HK-2 (cell line): ENCODE results near the gene CD300LF.

ENCODE experiments used
- DNase-seq: peaks from one replicate; pipeline ENCODE4 v3.0.0-alpha.2; 2018; ENCODE audit not compliant: unreplicated experiment

Gene CD300LF

GRCh38 chr17:74687886-74688285 lies 24.8 kb downstream of the CD300LF start:
- no peak for DNase-seq

GRCh38 chr17:74686761-74687160 lies 26.0 kb downstream of the CD300LF start:
- no peak for DNase-seq

- DNase-seq: no peak
Measured at GRCh38 chr17:74682471-74683190, 30.1 kb downstream of the CD300LF start.

GRCh38 chr17:74682028-74682427 lies 30.7 kb downstream of the CD300LF start:
- DNase-seq: no peak

- DNase-seq: no peak
Measured at GRCh38 chr17:74680941-74681340, 31.8 kb downstream of the CD300LF start.

- no peak for DNase-seq
Measured at GRCh38 chr17:74680213-74680612, 32.5 kb downstream of the CD300LF start.

GRCh38 chr17:74679374-74679773 lies 33.3 kb downstream of the CD300LF start:
- no peak for DNase-seq

- no peak for DNase-seq
Measured at GRCh38 chr17:74678541-74678940, 34.2 kb downstream of the CD300LF start.

GRCh38 chr17:74677558-74678466 lies 34.9 kb downstream of the CD300LF start:
- DNase-seq: no peak

GRCh38 chr17:74671031-74671771 lies 41.5 kb downstream of the CD300LF start:
- DNase-seq: peak; percentile 45

GRCh38 chr17:74670329-74670728 lies 42.4 kb downstream of the CD300LF start:
- DNase-seq: no peak

- no peak for DNase-seq
Measured at GRCh38 chr17:74663561-74663960, 49.2 kb downstream of the CD300LF start.

- DNase-seq: peak; percentile 14
Measured at GRCh38 chr17:74659889-74660288, 52.8 kb downstream of the CD300LF start.

- no peak for DNase-seq
Measured at GRCh38 chr17:74658620-74659019, 54.1 kb downstream of the CD300LF start.

- DNase-seq: no peak
Measured at GRCh38 chr17:74654742-74655141, 58.0 kb downstream of the CD300LF start.

- DNase-seq: no peak
Measured at GRCh38 chr17:74652020-74652419, 60.7 kb downstream of the CD300LF start.

- DNase-seq: no peak
Measured at GRCh38 chr17:74649909-74650308, 62.8 kb downstream of the CD300LF start.

- no peak for DNase-seq
Measured at GRCh38 chr17:74647871-74648672, 64.7 kb downstream of the CD300LF start.

- DNase-seq: no peak
Measured at GRCh38 chr17:74646231-74646630, 66.5 kb downstream of the CD300LF start.

- DNase-seq: no peak
Measured at GRCh38 chr17:74645010-74645409, 67.7 kb downstream of the CD300LF start.

GRCh38 chr17:74644419-74644818 lies 68.3 kb downstream of the CD300LF start:
- DNase-seq: no peak
